AG04450 (cell line): Measurements from ENCODE around the gene TESPA1. TPM values are rescaled to one million over a fixed set of nuclear protein-coding genes. Genes with fewer than 3 reads are reported as not detected.

Source experiments
- CTCF ChIA-PET: fragments of 300-600, 350-600 bp; formaldehyde crosslinking; extraction: SDS; loops from one replicate; lab custom pipeline; 2022; ENCODE audit warnings: antibody characterized with exemption, inconsistent platforms; lab: Charles Lee
- POLR2A ChIA-PET: fragments of 350-600 bp; formaldehyde crosslinking; extraction: SDS; loops from one replicate; lab custom pipeline; 2021; ENCODE audit warnings: antibody characterized with exemption, inconsistent platforms; lab: Yijun Ruan, JAX
- DNase-seq: peaks from one replicate; pipeline ENCODE4 v3.0.0-alpha.2; 2011; ENCODE audit warnings: low read depth, low spot score
- H3K27ac ChIP-seq: one replicate; pipeline ENCODE4 v1.5.1; 2012; ENCODE audit warnings: low read depth, low read length, control low read depth
- H3K27me3 ChIP-seq: one replicate; pipeline ENCODE4 v1.6.0; 2012; ENCODE audit warnings: low read length; ENCODE audit not compliant: control insufficient read depth, insufficient read depth
- H3K4me3 ChIP-seq: 2 replicates; pipeline ENCODE4 v1.5.1; 2011; ENCODE audit warnings: mild to moderate bottlenecking, low read depth, low read length, control low read depth
- H3K9me3 ChIP-seq: 2 replicates; pipeline ENCODE4 v1.5.1; 2012; ENCODE audit warnings: low read length; ENCODE audit not compliant: control insufficient read depth, insufficient read depth
- polyA plus RNA-seq: library from polyadenylated mRNA; depleted of rRNA; stranded (reverse); fragments of >200 nt; gene quantifications from 2 replicates; pipeline ENCODE4 v1.2.3, GENCODE V29; 2011
- TF ChIP-seq, protein P1 (sequence below): IDR thresholded peaks from 2 replicates; pipeline ENCODE4 v1.5.1; 2011; ENCODE audit warnings: low read depth, low read length, control low read depth, inconsistent platforms

The TESPA1 gene
- polyA plus RNA-seq, 1 experiment, result not detected

GRCh38 chr12:54937376-54937775 is 47.2 kb downstream of the TESPA1 start:
- Histone ChIP-seq H3K9me3 (no peaks in the 10 kb centered on the region), H3K27me3 (no peaks in the 10 kb centered on the region), H3K27ac (no peak overlapping the region), H3K4me3 (no peak overlapping the region)
- ChIA-PET CTCF (interaction anchor here (2.9 kb wide), 1 partner anchor 20 kb away, joined by 9 read pairs; no protein-coding TSS in a partner anchor), POLR2A (no interaction called here)
- DNase-seq, result no peak
- TF ChIP-seq, protein P1, sequence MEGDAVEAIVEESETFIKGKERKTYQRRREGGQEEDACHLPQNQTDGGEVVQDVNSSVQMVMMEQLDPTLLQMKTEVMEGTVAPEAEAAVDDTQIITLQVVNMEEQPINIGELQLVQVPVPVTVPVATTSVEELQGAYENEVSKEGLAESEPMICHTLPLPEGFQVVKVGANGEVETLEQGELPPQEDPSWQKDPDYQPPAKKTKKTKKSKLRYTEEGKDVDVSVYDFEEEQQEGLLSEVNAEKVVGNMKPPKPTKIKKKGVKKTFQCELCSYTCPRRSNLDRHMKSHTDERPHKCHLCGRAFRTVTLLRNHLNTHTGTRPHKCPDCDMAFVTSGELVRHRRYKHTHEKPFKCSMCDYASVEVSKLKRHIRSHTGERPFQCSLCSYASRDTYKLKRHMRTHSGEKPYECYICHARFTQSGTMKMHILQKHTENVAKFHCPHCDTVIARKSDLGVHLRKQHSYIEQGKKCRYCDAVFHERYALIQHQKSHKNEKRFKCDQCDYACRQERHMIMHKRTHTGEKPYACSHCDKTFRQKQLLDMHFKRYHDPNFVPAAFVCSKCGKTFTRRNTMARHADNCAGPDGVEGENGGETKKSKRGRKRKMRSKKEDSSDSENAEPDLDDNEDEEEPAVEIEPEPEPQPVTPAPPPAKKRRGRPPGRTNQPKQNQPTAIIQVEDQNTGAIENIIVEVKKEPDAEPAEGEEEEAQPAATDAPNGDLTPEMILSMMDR, result no peak

DNA sequence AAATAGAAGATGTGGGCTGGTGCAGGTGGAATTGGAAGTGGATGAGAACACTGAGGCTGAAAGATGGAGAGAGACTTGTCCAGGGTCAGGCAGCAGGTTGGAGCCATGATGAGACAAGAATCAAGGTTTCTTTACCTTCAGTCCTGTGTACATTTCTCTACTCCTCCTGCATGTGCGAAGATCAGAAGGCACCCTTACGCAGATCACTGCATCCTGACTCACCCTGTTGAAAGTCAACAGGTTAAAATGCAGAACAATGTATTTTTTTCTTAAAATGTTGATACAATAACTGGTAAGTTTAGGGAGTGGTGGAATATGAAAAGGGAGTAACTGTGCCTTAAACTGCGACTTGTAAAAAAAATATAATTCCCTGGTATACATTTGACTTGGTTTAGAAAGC is 47.8 kb downstream of the TESPA1 start:
- TF ChIP-seq, protein P1, result no peak
- no peak for DNase-seq
- CTCF ChIA-PET, result interaction anchor here (1.2 to 2.9 kb wide), 2 partner anchors 21 to 57 kb away, joined by 3 to 9 read pairs; no protein-coding TSS in a partner anchor
- H3K9me3 ChIP-seq, result no peaks in the 10 kb centered on the region
- no peaks in the 10 kb centered on the region for H3K27me3 ChIP-seq
- POLR2A ChIA-PET, result no interaction called here
- no peak overlapping the region for H3K4me3 ChIP-seq
- no peak overlapping the region for H3K27ac ChIP-seq

- POLR2A ChIA-PET, result no interaction called here
- Histone ChIP-seq H3K27ac (peak overlapping the region; percentile 82), H3K27me3 (no peaks in the 10 kb centered on the region), H3K9me3 (no peaks in the 10 kb centered on the region), H3K4me3 (no peak overlapping the region)
- TF ChIP-seq, protein P1, result no peak
- CTCF ChIA-PET, result interaction anchor here (0.9 to 2.9 kb wide), 4 partner anchors 22 to 536 kb away, joined by 3 to 9 read pairs (median 4); no protein-coding TSS in a partner anchor
- DNase-seq, result peak; percentile 60
These were observed 49.2 kb downstream of the TESPA1 start for GRCh38 chr12:54935235-54935951.

GRCh38 chr12:54934419-54934818 is 50.1 kb downstream of the TESPA1 start:
- ChIA-PET POLR2A (no interaction called here), CTCF (interaction anchor here (1.5 to 2.2 kb wide), 2 partner anchors 26 to 59 kb away, joined by 3 to 6 read pairs; no protein-coding TSS in a partner anchor)
- TF ChIP-seq, protein P1, result no peak
- no peaks in the 10 kb centered on the region for H3K9me3 ChIP-seq
- H3K27me3 ChIP-seq, result no peaks in the 10 kb centered on the region
- no peak overlapping the region for H3K27ac ChIP-seq
- DNase-seq, result no peak
- no peak overlapping the region for H3K4me3 ChIP-seq

DNA sequence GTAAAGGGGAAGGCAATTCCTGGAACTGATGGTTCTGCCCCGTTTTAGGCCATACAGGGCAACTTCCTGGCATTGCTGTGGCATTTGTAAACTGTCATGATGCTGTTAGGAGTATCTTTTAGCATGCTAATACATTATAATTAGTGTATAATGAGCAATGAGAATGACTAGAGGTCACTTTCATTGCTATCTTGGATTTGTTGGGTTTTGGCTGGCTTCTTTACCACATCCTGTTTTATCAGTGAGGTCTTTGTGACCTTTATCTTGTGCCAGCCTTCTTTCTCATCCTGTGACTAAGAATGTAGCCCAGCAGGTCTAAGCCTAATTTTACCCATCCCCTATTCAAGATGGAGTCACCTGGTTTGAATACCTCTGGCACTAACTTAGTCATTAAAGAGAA is 51.2 kb downstream of the TESPA1 start:
- Histone ChIP-seq H3K4me3 (no peak overlapping the region), H3K9me3 (no peaks in the 10 kb centered on the region), H3K27ac (no peak overlapping the region), H3K27me3 (no peaks in the 10 kb centered on the region)
- POLR2A ChIA-PET, result no interaction called here
- TF ChIP-seq, protein P1, result no peak
- no peak for DNase-seq
- CTCF ChIA-PET, result interaction anchor here (2.2 kb wide), 1 partner anchor 60 kb away, joined by 6 read pairs; no protein-coding TSS in a partner anchor
